Measurements from ENCODE around the gene EVI5L.

DNA sequence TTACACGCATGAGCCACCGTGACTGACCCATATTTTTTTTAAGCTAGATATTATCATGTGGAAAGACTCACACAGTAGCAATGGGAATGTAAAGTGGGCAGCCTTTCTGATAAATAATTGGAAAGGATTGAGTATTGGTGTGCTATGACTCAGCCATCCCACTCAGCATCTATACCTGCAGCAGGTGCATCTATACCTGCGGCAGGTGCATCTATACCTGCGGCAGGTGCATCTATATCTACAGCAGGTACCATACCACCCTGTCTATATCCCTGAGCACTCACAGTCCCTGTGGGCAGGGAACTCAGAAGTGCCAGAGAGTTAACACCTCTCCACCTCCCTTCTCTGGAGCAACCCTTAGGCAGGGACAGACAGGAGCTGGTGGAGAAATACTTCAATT, 53.1 kb downstream of the EVI5L start:
- TF ChIP-seq, protein P1, sequence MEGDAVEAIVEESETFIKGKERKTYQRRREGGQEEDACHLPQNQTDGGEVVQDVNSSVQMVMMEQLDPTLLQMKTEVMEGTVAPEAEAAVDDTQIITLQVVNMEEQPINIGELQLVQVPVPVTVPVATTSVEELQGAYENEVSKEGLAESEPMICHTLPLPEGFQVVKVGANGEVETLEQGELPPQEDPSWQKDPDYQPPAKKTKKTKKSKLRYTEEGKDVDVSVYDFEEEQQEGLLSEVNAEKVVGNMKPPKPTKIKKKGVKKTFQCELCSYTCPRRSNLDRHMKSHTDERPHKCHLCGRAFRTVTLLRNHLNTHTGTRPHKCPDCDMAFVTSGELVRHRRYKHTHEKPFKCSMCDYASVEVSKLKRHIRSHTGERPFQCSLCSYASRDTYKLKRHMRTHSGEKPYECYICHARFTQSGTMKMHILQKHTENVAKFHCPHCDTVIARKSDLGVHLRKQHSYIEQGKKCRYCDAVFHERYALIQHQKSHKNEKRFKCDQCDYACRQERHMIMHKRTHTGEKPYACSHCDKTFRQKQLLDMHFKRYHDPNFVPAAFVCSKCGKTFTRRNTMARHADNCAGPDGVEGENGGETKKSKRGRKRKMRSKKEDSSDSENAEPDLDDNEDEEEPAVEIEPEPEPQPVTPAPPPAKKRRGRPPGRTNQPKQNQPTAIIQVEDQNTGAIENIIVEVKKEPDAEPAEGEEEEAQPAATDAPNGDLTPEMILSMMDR (conservative IDR thresholded peaks at IDR 0.05 in 1 of 2, IDR thresholded peaks at IDR 0.05 in 1 of 2; ENCODE audit: low read depth in 1 of 2, low read length in 2 of 2): no peak
- TF ChIP-seq EZH2 (IDR thresholded peaks at IDR 0.05; ENCODE audit: low read length, missing control alignments): no peak
